GM19395 (cell line): Measurements from ENCODE around the gene CC2D1B.
"Not testable (repeated sequence)": the region's sequence is repeated elsewhere in the genome, so short reads cannot be mapped to it uniquely, and the experiment has no call there.

Experiments used
- ATAC-seq: cut with Tn5 transposase; IDR thresholded peaks from one replicate; pipeline ENCODE4 v1.9.1; 2021; ENCODE audit warnings: mild to moderate bottlenecking, moderate library complexity; ENCODE audit not compliant: unreplicated experiment

The CC2D1B gene, protein sequence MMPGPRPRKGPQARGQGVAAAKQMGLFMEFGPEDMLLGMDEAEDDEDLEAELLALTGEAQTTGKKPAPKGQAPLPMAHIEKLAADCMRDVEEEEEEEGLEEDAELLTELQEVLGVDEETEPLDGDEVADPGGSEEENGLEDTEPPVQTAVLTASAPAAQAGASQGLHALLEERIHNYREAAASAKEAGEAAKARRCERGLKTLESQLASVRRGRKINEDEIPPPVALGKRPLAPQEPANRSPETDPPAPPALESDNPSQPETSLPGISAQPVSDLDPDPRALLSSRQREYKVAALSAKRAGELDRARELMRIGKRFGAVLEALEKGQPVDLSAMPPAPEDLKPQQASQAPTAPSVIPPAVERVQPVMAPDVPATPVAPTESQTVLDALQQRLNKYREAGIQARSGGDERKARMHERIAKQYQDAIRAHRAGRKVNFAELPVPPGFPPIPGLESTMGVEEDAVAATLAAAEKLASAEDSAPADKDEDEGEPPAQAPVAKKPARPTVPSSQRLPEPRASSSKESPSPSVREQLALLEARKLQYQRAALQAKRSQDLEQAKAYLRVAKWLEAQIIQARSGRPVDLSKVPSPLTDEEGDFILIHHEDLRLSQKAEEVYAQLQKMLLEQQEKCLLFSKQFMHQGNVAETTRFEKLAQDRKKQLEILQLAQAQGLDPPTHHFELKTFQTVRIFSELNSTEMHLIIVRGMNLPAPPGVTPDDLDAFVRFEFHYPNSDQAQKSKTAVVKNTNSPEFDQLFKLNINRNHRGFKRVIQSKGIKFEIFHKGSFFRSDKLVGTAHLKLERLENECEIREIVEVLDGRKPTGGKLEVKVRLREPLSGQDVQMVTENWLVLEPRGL

GRCh38 chr1:52365746-52366516 is at the start of gene CC2D1B:
TSS of gene CC2D1B (minus strand) at chr1:52366205. CDS start at chr1:52364620, 1,585 bp downstream.
- ATAC-seq: peak; percentile 87

GRCh38 chr1:52414942-52415341 is 48.9 kb upstream of the CC2D1B start:
- no peak for ATAC-seq

GRCh38 chr1:52413410-52413989 is 47.5 kb upstream of the CC2D1B start:
- no peak for ATAC-seq

DNA sequence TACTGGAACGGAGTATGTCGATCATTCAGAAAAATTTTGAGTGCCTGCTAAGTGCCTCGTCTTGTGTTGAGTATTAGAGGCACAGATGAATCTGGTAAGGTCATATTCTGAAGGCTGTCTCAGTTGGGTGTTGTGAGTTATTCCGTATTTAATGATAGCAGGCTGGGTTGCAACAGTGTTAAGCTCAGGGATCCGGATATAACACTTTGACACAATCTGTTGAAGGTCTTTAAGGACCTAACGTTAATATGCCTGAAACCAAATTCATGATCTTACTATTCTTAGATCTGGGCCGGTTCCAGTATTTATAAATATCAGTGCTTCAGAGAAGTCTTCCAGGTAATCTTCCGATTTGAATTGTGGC is 39.0 kb upstream of the CC2D1B start:
- ATAC-seq: no peak

- ATAC-seq: peak; percentile 94
Measured at GRCh38 chr1:52404116-52404974, 38.3 kb upstream of the CC2D1B start, which contains the start of the genes ORC1 and PRPF38A. TSS of gene ORC1 (minus strand) at chr1:52404423. CDS start at chr1:52402223, 2,200 bp downstream. TSS of gene PRPF38A (plus strand) at chr1:52404602. CDS start at chr1:52404750, 148 bp downstream.

DNA sequence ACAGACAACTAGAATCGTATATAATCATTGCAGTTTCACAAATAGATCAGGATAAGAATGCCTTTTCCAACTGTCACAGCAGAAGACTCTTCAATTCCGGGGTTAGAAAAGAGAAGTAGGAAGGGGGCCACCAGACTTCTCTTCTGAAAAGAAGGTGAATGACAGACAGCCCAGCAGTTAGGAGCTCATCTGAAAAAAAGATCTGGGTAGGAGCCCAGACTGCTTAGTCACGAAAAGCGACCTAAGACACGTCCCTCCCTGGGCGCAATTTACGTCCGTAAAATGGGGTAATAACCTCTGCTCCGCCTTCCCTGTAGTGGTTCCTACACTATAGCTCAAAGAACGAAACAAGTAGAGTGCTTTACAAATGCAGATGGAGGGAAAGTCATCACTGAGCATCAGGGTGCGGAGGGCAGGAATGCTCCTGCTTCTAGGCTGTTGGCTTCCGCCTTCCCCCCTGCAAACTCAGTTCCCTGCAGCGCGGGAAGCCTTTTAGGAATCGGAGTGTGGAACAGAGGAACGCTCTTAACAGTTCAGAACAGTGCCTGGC is 37.6 kb upstream of the CC2D1B start:
- ATAC-seq: peak; percentile 47

GRCh38 chr1:52402860-52403240 is 36.8 kb upstream of the CC2D1B start:
- ATAC-seq: no peak

DNA sequence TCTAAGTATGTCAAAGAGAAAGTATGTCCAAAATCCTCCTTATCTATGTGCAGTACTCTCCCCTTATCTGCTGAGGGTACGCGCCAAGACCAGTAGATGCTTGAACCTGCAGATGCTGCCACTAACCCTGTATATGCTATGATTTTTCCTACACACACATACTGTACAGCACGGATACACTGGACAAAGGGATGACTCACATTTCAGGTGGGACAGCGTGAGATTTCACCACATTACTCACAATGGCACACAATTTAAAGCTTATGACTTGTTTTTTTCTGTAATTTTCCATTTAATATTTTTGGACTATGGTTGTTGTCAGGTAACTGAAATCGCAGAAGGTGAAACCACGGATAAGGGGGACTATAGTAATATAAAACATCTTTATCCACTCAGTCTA is 34.1 kb upstream of the CC2D1B start:
- no peak for ATAC-seq

DNA sequence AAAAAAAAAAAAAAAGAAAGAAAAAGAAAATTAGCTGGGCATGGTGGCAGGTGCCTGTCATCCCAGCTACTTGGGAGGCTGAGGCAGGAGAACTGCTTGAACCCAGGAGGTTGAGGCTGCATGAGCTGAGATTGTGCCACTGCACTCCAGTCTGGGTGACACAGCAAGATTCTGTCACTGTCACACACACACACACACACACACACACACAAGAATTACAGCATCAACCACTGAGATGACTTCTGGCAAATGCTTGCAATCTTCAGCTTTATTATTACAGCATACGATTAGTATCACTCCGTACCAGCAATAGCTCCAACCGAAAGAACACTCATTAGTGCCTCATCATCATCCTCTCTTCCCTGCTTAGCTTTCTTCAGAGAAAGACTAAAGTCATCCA is 33.6 kb upstream of the CC2D1B start:
- ATAC-seq: no peak

DNA sequence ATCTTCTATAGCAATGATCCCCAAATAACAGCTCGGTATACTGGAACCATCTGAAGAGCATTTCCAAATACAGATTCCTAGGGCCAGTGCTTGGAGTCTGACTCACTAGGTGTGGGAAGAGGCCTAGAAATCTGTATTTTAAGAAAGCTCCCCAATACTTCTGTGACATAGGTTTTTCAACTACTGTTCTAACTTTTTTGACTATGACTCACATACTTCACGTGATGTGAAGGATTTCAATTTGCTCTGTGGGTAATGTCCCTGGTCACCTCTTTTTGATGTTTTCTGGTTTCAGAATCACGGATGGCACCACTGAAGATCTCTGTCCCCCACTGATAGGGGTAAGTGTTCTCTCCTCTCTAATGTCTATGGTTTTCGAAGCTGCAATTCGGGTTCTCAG is 27.2 kb upstream of the CC2D1B start:
- ATAC-seq: no peak

DNA sequence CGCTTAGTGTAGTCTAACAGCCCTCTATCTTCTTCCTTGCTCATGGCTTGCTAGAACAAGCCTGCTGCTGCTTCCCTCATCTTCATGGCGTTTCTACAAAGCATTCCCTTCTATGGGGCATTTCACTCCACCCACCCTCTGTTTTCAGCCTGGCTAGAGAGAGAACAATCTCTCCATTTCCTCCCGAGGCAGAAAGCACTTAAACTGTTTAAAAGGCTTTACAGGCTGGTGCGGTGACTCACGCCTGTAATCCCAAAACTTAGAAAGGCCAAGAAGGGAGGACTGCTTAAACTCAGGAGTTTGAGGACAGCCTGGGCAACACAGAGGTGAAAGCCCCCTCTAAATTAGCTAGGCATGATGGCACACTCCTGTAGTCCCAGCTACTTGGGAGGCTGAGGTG is 20.5 kb upstream of the CC2D1B start:
- ATAC-seq: no peak

- ATAC-seq: no peak
Measured at GRCh38 chr1:52385376-52385775, 19.4 kb upstream of the CC2D1B start.

GRCh38 chr1:52369851-52370250 is 3.8 kb upstream of the CC2D1B start:
- ATAC-seq: not testable (repeated sequence)

GRCh38 chr1:52368383-52369172 is 2.6 kb upstream of the CC2D1B start:
- ATAC-seq: no peak

GRCh38 chr1:52367272-52367671 is 1.3 kb upstream of the CC2D1B start:
- ATAC-seq: no peak

DNA sequence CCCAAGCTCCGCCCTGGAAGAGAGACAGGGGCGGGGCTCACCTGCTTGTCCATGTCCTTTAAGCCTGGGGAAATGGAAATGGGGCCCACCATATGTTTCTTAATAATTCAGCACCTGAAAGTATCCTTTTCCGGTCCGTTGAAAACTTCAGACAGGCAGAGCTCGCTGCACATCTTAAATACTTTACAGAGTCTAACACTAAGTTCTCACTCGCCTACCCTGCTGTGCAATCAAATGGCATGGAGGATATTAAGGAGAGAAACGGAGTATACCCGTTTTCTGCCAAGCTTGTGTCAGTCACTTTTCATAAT is 467 bp upstream of the CC2D1B start:
- ATAC-seq: peak; percentile 1

DNA sequence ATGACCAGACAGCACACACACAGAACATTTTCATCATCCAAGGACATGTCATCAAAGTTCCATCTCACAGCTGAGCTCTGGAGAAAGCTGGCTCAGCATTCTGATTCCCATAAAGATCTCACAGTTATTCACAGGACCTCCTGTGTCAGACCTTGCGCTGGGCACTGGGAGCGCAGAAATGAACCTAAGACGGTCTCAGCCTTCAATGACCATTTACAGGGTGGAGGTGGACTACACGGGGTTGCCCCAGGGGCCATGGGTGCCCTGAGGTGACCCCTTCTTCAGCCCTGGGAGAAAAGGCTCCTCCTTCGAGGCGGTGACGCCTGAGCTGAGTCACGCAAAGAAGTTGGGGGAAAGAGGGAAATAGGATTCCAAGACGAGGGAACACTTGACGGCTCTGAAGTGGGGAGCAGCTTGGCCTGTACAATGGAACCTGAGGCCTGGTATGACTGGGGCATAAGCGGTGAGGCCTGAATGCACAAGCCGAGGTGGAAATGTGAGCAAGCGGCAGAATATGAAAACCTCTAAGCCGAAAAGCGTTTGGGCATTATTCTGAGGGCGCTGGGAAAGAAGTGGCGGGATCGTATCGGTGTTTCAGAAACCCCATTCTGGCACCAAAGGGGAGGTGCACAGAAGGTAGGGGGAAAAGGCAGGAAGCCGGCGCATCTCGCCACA is 797 bp downstream of the CC2D1B start:
- peak; percentile 0 for ATAC-seq

DNA sequence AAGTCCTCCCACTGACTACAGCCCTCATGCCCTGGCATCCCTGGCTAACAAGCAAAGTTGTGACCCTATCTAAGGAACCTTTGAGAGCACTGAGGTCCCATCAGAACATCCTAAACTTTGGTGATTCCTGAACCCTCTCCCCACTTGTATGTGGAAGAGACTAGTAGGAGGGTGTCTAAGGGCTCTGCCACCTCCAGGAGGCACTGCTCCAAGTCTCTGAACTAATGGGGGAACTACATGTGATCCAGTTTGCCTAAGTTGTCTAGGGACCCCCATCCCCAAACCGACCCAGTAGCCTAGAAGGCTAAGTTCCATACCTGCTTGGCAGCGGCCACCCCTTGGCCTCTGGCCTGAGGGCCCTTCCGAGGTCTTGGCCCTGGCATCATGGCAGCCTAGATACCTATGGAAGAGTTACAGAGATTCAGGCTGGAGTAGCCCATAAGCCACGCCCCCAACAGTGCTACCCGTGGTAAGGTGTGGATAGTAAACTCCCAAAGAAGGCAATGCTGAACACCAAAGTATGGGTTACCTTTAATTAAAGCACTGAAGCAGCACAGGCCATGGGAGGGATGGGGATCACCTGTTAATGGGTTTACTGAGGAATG is 1.7 kb downstream of the CC2D1B start:
- no peak for ATAC-seq
